Activated CD8-positive, alpha-beta memory T cell treated with anti-CD3 and anti-CD28 coated beads, Interleukin-2, amount 50 U/mL, for 24 hours (primary cell): ENCODE results near the gene DCLK1.

Experiments
- DNase-seq: peaks from one replicate; pipeline ENCODE4 v3.0.0-alpha.2; 2020; ENCODE audit errors: extremely low read depth

Gene DCLK1

DNA sequence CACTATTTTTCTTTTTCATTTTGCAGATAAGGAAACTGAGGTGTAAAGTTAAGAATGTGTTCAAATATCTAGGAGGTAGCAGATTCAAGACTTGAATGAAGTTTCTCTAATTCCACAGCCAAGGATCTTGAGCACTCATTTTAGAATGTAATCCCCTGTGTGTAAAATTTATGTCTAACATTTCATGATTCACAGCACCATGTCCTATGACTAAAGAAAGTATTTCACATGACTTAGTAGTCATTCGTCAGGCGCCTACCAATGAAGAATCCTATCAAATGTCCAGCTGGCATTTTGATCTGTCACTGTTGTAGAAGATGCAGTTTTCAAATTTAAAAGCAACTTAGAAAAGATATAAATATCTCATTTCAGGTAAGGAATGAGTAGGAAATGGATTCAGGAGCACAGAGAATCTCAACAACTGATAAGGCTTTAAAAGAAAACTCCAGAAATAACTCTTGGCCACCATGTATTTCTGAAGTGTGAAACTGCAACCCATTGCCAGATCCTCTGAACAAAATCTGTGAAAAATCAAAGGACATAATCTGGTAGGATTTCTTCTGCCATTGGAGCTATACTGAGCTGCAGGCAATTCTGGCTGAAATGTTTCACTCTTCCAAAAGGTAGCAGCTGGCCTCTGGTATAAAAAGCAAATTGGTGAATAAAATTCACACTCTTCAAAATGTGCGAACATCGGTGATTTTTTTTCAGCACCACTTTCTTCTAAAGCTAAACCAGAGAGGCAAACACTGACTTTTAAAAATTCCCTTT lies 92.2 kb downstream of the DCLK1 start:
- DNase-seq = no peak

DNA sequence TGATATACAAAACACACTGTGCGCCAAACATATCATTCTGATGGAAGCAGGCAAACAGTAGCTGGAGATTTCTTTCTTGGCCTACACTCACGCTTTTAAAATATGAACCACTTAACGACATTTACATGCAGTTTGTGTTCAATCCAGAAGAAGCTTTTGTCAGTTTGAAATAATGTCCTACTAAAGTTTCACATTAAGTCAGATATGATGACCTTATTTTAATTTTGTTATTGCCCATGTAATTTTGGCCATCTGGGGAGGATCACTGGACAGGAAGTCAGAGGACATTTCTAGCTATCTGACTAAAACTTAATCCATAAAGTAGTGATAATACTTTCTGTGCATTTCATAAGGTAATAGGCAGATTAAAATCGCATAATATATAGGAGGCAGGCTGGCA lies 98.1 kb downstream of the DCLK1 start:
- DNase-seq = no peak

DNA sequence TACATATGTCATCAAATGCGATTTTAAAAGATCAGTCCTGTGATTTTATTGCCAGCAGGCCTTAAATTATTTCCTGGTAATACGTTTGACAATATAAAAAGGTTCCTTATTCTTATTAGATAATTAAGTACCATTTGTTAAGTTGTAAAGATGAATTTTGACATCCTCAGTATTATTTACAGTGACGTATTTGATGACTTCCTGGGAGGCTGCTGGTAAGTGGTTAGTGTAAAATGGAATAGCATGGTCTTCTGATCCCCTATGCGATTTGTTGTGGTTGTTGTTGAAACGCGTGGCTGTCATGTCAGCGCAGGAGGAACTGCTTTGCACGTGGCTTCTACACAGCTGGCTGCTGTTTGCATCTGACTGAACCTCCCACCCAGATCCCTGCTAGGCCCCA lies 99.7 kb downstream of the DCLK1 start:
- no peak for DNase-seq

DNA sequence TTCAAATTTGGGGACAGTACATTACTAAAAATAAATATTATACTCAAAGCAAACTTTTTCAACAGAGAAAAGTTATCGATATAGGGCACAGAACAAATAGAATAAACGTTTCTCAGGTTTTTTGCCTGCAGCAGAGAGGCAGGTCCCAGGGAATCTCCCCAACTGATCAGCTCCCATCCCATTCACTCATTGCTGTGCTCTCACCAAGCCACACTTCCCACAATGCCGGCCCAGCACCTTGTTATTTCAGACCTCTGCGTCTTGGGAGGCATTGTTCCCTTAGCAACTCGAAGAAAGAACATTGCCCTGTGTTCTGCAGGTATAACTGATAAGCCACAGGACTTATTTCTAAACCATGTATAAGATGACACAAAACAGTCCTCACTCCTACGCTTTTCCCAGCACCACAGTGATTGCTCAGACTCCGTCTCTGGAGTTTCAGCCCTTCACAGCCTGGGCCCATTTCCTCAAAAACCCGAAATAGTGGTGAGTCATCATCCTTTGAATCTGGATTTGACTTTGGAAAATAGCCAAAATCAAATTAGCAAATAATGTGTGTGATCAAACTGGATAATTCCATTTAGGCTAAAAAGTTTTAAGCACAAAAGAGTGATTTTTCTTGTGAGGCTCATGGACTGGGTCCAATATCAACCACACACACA lies 100.4 kb downstream of the DCLK1 start:
- no peak for DNase-seq

DNA sequence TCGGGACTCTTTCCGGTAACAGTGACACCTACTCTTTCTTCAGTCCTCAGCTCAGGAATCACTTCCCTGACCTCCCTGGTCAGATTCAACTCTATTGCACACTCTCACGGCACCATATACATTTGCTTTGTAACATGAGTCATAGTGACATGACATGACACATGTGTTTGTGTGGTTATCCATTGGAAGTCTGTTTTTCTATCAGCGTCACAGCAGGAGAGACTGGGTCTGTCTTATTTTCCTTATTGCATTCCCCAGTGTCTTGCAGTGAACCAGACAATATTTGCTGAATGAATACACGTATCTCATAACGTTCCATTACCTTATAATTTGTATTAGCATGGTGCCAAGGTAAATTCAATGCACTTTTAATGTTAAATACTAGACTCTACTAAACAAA lies 102.0 kb downstream of the DCLK1 start:
- no peak for DNase-seq

DNA sequence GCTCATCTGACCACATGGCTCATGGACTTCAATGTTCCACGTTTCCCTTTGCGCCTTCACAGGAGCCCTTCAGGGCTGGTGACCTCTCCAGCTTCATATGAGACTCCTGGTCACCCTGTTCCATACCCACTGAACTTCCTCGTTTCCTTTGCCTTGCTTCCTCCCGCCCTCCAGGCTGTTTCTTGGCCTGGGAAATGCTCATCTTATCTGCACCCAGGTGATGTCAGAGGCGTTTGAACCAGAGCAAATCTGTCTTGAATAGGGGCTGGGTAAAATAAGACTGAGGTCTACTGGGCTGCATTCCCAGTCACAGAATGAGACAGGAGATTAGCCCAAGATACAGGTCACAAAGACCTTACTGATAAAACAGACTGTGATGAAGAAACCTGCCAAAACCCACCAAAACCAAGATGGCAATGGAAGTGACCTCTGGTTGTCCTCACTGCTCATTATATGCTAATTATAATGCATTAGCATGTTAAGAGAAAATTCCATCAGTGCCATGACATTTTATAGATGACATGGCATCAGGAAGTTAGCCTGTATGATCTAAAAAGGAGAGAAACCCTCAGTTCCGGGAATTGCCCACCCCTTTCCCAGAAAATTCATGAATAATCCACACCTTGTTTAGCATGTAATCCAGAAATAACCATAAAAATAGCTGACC lies 102.7 kb downstream of the DCLK1 start:
- DNase-seq = no peak

DNA sequence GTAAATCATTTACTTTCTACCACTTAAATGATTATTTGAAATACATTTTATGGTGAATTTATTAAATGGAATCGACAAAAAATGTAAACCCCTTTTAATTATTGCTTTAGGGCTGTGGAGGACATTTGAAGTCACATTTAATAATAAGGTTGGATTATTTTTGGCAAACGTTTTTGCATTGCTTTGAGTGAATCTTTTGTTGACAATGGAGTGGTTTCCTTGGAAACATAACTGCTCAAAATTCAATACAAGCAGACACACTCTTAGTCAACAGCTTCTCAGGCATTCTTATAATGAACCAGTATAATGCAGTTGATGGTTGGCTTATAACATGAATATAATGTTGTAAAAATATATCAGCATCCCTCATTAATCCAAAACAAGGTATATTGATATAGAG lies 104.7 kb downstream of the DCLK1 start:
- DNase-seq = no peak

DNA sequence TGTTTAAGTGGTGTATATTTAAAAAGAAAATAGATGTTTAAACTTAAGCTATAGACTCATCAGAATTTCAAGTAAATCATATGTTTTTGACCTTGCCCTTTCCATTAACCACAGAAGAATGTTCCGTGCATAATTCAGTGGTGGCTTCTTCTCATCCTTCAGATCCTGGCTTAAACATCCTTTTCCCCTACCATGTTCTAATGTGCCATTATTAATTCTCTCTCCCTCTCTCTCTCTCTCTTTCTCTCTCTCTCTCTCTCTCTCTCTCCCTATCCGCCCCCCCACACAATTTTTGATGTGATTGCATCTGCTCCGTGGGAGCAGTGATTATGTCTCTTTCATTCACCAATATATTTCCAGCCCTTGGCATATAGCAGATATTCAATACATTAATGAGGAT lies 116.4 kb downstream of the DCLK1 start:
- no peak for DNase-seq

DNA sequence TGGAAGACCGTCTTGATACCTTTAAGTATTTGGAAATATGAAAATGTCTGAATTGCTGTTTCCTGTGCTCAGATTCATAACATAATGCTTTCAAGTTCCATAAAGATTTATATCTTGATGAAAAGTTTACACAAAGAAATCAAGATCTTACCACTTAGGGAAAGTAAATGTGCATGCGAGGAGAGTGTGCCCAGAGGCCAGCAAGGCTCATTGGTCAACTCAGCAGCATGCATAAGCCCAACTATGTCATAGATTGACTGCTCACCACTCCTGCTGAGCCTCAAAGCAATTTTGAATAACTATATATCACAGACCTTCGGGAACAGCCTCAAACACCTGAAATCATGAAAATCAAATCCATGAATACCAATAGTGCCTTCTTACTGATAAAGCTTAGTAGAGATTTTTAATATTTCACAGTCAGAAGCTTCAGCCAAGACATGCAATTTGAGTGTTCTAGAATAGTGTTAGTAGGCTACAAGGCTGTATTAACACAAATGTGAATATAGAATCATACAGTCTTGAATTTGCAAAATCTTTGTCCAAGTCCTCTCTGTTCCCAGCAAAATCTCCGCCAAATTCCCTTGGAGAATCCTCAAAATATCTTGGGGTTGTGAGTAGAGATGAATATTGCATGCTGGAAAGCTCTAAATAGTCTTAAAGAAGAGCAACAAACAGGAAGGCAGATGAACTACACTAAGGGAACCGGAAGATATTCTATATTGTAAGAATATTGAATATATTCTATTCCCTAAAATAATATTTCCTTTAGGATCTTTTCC lies 124.1 kb downstream of the DCLK1 start:
- DNase-seq = no peak

DNA sequence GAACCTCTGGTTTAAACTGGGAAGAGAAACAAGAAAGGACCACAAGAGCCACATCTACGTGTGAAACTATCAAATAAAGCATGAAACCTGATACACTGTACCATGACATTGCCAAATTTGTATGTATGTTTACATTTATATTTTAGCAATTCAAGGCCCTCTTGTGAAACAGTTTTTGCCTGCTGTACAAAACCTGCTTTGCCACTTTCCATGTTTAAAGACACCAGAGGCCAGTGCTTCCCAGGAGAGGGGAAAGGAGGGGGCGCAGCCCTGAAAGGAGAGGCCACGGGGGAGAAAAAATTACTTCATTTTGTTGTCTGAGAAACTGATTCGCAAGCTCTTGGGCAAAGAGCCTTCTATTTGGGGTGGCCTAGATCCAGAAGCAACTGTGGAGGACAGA lies 124.8 kb downstream of the DCLK1 start:
- no peak for DNase-seq

DNA sequence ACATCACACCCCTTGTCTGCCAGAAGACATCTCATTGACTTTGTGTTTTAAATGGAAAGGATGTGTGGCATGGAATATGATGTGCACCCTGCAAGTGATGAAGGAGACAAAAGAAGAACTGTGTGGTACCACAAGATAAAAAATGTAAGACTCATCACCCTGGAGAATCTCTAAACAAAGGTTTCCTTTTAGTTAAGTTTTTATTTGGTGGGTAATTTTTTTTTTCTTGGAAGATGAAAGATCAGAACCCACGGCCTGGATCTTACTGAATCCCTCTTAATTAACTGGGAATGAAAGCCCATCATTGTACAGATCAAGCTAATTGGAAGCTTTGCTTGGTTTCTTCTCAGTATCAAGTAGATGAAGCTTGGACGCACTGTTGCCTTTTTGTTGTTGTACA lies 129.6 kb downstream of the DCLK1 start:
- DNase-seq = no peak

DNA sequence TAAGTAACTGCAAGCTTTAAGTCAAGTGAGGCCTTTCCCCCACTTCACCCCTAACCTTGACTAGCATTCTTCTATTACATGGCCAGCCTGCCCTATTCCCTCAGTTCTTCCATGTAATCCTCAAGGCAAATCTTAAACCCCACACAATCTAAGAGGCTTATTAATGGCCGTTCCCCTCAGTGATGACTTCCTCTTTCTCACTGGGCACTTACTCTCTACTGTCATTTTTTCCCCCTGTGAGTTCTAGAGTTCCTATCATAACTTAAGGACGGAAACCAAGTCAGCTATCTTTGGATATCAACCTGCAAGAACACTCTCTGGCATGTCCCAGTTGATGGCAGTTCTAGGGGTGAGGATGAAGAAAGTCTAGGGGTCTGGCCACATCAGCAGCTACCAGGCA lies 131.2 kb downstream of the DCLK1 start:
- no peak for DNase-seq

DNA sequence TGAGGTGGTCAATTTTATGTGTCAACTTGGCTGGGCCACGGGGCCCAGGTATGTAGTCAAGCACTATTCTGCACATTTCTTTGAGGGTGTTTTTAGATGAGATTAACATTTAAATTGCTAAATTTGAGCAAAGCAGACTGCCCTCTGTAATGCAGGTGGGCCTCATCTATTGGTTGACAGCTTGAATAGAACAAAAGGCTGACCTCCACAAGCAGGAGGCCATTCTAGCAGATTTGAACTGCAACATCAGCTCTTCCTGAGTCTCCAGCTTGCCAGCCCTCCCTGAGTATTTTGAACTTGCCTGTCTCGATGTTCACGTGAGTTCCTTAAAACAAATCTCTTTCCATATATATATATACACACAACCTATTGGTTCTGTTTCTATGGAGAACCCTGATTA lies 134.8 kb downstream of the DCLK1 start:
- DNase-seq = no peak

DNA sequence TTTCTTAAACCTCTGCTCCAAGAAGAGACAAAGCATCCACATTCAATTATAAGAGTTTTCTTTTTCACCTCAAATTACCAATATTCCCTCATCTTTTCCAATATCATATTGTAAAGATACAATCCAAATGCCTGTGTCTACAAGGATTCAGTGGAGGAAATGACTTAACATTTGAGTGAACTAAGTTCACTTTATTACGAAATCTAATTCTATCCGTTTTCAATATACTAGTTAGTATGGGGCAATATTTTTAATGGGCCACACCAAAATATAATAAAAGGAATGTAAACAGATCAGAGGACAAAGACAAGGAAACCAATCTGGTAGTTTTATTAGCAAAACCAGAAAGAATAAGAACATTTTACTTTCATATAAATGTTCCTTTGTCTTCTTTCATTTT lies 136.0 kb downstream of the DCLK1 start:
- no peak for DNase-seq

DNA sequence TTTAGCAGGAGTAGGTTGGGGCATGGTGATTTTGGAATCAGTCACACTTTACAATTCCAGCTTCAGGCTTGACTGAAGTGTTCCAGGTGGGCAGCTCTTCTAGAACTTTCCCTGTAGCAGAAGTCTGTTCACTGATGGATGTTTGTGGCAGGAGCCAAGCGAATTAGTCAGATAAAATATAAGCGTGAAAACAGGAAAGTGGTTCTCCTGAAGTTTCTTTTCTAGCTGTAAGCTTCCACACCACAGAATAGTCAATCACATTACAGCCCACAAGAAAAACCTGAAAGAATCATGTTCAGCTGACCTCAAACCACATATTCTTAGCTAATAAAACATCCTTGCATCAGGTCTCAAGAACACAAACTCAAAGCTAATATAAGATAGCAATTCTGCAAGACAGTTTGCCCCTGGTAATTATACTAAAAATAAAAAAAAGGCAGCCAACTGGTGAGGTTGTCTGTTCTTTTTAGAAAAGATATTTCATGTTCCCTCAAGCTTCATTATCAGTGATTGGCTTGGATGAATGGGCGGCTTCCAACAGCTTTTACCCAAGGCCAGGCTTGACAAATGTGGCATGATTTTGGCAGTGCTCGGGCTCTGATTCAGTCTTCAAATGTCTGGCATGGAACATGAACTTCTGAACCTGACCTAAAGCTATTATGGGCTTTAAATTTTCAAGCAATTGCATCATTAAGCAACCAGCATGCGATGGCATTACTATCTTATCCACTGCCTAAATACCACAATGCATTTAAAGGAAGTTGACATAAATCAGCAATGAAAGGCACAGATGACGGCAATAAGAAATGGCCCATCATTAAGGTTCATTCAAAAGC lies 136.8 kb downstream of the DCLK1 start:
- no peak for DNase-seq

DNA sequence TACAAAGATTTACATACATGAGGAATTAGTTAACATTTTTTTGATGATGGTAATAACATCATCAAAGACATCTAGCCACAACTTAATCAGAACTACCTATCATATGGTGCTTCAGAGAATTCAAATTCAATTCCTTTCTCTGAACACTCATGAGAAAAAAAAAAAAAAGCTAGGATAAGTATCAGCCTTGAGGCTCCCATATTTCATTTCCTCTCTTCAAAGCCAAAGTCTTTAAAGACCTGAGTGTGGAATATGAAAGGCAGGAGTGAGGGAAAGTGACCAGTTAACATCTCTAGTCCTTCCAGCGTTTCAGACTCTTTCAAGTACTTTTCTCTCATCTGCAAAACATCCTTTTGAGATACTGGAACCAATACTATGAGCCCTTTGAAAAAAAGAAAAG lies 137.5 kb downstream of the DCLK1 start:
- DNase-seq = no peak

DNA sequence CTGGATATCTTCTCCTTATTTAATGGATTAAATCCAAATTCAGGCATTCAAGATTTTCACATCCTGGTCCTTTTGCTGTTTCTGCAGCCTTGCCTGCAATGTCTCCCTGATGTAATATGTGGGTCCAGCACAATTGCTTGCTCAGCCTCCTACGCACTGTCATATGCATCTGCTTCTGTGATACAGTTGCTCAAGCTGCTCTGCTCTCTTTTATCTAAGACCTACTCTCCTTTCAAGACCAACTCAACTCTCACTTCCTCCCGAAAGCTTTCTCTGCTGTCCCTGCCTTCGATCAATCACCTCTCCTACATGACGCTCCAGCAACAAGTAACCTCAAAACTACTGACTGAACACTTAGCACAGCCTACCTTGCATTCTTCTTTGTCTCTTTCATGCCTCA lies 138.2 kb downstream of the DCLK1 start:
- no peak for DNase-seq

DNA sequence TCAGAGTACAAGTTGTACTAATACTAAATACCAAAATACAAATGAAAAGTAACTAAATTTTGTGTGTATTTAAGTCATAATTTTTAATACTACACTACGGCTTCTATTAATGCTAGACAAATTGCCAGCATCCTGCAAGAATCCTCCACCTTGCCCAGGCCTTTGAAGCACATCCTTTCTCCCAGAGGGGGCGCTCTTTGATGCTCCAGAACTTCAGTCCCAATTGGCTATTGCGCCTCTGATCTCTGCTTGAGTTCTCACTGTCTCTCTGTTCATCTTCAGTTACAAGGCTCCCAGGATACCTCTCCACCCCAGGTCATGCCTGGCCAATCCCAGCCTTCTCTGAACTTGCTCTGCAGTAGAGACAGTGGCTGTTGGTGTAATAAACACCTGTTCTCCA lies 141.0 kb downstream of the DCLK1 start:
- DNase-seq = no peak

DNA sequence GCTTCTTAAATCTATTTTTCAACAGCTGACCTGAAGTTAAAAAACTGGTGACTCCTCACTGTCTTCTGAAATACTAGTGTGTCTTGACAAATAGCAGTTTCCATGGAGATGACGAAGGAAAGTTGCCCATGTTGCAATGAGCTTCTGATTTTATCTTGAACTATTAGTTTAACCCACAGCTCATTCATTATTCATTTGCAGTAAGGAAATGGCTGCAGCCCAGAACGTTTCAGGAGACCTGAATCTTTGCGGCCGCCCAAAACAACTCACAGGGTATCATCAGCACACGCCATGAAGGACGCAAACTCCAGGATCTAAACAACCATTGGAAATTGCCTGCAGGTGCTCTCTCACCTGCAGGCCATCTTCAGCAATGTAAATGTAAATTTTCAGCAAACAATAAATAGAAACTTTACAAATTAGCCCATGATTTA lies 142.5 kb downstream of the DCLK1 start:
- DNase-seq = no peak

DNA sequence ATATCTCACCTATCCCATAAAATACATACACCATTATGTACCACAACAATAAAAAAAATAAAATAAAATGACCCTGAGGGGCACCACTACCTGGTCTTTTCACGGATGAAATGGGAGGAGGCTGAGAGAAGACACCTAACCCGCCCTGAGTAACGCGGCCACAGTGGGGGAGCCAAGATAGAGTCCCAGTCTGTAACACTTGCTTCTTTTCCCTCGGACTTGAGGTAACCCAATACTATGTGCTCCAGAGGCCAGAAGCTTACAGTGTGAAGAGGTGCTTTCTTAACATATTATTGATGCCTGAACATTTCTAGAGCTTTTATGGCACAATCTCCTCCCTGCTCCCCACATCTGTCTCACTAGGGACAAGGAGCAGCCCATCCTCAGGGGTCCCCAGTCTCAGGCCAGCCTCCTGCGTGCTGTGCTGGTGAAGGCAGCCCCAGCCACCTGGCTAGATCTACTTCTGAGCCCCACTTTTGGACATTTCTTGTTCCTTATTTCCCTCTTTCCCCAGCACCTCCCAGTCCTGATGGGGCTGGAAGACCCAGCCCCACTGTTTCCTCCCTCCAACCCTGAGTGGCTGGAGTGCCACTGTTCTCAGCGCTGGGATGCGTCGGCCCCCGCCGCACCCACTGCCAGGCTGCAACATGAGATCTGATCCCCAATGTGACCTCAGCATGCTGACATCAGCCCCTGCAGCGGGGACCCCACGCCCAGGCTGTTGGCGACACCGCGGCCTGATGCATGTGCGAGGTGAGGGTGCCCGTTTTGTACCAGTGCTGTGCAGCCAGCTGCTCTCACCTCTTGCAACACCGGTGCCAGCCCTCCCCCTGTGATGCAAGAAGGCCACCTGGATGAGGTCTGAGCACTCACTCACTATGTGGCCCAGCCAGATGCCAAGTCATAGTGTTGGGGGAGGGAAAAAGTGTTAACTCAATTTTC lies 143.3 kb downstream of the DCLK1 start:
- no peak for DNase-seq
